Testis (tissue), 3 donors: ENCODE measurements around the gene IGF1R. TPM values are rescaled to one million over a fixed set of nuclear protein-coding genes. Genes with fewer than 3 reads are reported as not detected.

Experiments
- DNase-seq: peaks from one replicate; pipeline ENCODE4 v3.0.0-alpha.2; 2019
- H3K27ac ChIP-seq, 2 donors: fragments of 200-600 bp; sonication (generic); one replicate each; pipeline ENCODE4 v1.5.1; 2019
- H3K27me3 ChIP-seq: fragments of 200-600 bp; sonication (generic); one replicate; pipeline ENCODE4 v1.5.1; 2019
- H3K36me3 ChIP-seq: fragments of 200-600 bp; sonication (generic); one replicate; pipeline ENCODE4 v1.5.1; 2017; ENCODE audit warnings: low read depth; ENCODE audit errors: missing control alignments
- H3K4me1 ChIP-seq: fragments of 200-600 bp; sonication (generic); one replicate; pipeline ENCODE4 v1.5.1; 2019
- H3K4me3 ChIP-seq, 2 donors: fragments of 200-600 bp; sonication (generic); one replicate each; pipeline ENCODE4 v1.5.1; 2017 to 2019
- H3K9me3 ChIP-seq: fragments of 200-600 bp; sonication (generic); one replicate; pipeline ENCODE4 v1.5.1; 2017
- CTCF ChIP-seq, 3 experiments: fragments of 450-650 bp in 2 of 3; fragments of 200-600 bp in 1 of 3; sonication (generic) in 1 of 3; IDR thresholded peaks; one replicate each; pipeline ENCODE4 v1.5.1; 2016 to 2019; ENCODE audit warnings: antibody characterized with exemption in 3 of 3, mild to moderate bottlenecking in 2 of 3, moderate library complexity in 1 of 3
- POLR2A ChIP-seq: fragments of 450-650 bp; IDR thresholded peaks from one replicate; pipeline ENCODE4 v1.6.1; 2017; ENCODE audit warnings: antibody characterized with exemption, mild to moderate bottlenecking, moderate library complexity
- WGBS, 2 donors: methylation state at CpG; one replicate each; pipeline ENCODE4 v1.1.5; 2018; 5-methylcytosine and 5-hydroxymethylcytosine counted together
- intact Hi-C: fragments of 100-400 bp; cut with DNase I; formaldehyde crosslinking; loops from one replicate; pipeline ENCODE4 v1.15.1; 2023; ENCODE audit warnings: low total_unique reads
- polyA plus RNA-seq: library from polyadenylated mRNA; stranded (reverse); fragments of 350-450 nt; fragmentation: Illumina TruSeq; extraction: RNeasy Lipid Tissue Mini Kit (QIAGEN cat#74804); gene quantifications from one replicate; pipeline ENCODE4 v1.2.3, GENCODE V29; 2014; ENCODE audit warnings: low read depth, low replicate concordance; ENCODE audit not compliant: insufficient read depth
- total RNA-seq, 2 donors: library from RNA; depleted of rRNA; stranded (reverse); fragments of >200 nt; gene quantifications; one replicate each; pipeline ENCODE4 v1.2.3, GENCODE V29; 2016

IGF1R gene
- total and polyA plus RNA-seq, 3 donors from 2014 or later, result 25.8 to 172 (median 157) TPM

GRCh38 chr15:98779463-98780071 lies 131.2 kb downstream of the IGF1R start:
- H3K4me1 ChIP-seq, result peaks cover 40% of the 10 kb centered on the region
- WGBS, 2 donors, result 37 to 46% methylated on average over 16 of the region's 16 CpGs

GRCh38 chr15:98781838-98782237 lies 133.5 kb downstream of the IGF1R start:
- 88 to 100% methylated on average over 1 of the region's 1 CpG for WGBS, 2 donors
- DNase-seq, result no peak
- TF ChIP-seq CTCF (IDR thresholded peaks at IDR 0.05) (no peak), POLR2A (no peak)
- Histone ChIP-seq H3K27ac (no peak overlapping the region), H3K4me1 (peaks cover 27% of the 10 kb centered on the region), H3K9me3 (no peaks in the 10 kb centered on the region), H3K4me3 (no peak overlapping the region), H3K36me3 (no peaks in the 10 kb centered on the region), H3K27me3 (no peaks in the 10 kb centered on the region)
- intact Hi-C loops, result loop anchor here (5.0 kb wide), 1 partner anchor 65 kb away; no protein-coding TSS in a partner anchor

More at GRCh38 chr15:98779463-98780071, 131.2 kb downstream of the IGF1R start:
- H3K4me3 ChIP-seq, result no peak overlapping the region
- no peaks in the 10 kb centered on the region for H3K9me3 ChIP-seq
- H3K27ac ChIP-seq, result peak overlapping the region in 1 of 2 donors; percentile 77
- H3K27me3 ChIP-seq, result no peaks in the 10 kb centered on the region
- TF ChIP-seq POLR2A (no peak), CTCF (IDR thresholded peaks at IDR 0.05) (peak; percentile 64 to 70 (median 69))
- intact Hi-C loops, result loop anchor here (5.0 kb wide), 1 partner anchor 68 kb away; no protein-coding TSS in a partner anchor
- peak; percentile 84 for DNase-seq
- no peaks in the 10 kb centered on the region for H3K36me3 ChIP-seq

- 68 to 83% methylated on average over 1 of the region's 1 CpG for WGBS, 2 donors
Measured at GRCh38 chr15:98782801-98783200, 134.5 kb downstream of the IGF1R start.

DNA sequence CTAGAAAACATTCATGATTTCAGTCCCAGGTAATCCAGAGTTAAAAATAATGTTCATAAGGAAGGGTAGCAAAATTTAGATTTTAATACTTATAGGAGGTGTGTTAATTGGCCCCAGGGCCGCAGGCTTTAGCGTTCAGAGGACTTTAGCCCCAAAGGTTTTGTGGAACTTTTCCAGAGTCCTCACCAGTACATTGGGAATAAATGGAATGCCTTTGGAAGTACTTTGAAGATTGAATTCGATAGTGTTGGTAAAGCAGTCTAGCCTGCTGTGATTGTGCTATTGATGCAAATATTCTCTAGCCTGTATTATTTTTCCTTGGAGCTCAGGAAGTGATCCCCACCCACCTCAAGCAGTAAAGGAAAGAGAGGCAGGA lies 137.1 kb downstream of the IGF1R start:
- no peaks in the 10 kb centered on the region for H3K27me3 ChIP-seq
- 77 to 87% methylated on average over 3 of the region's 3 CpGs for WGBS, 2 donors
- H3K4me1 ChIP-seq, result no peaks in the 10 kb centered on the region
- DNase-seq, result no peak
- H3K36me3 ChIP-seq, result no peaks in the 10 kb centered on the region
- no peak overlapping the region for H3K27ac ChIP-seq
- intact Hi-C loops, result no loop called here
- no peak overlapping the region for H3K4me3 ChIP-seq
- no peaks in the 10 kb centered on the region for H3K9me3 ChIP-seq
- TF ChIP-seq POLR2A (no peak), CTCF (IDR thresholded peaks at IDR 0.05) (no peak)

More at GRCh38 chr15:98782801-98783200, 134.5 kb downstream of the IGF1R start:
- TF ChIP-seq POLR2A, result no peak
- DNase-seq, result no peak
- intact Hi-C loops, result loop anchor here (5.0 kb wide), 1 partner anchor 64 kb away; no protein-coding TSS in a partner anchor
- H3K27me3 ChIP-seq, result no peaks in the 10 kb centered on the region
- no peak overlapping the region for H3K27ac ChIP-seq
- H3K4me1 ChIP-seq, result peaks cover 17% of the 10 kb centered on the region
- H3K4me3 ChIP-seq, result no peak overlapping the region
- no peaks in the 10 kb centered on the region for H3K9me3 ChIP-seq
- no peaks in the 10 kb centered on the region for H3K36me3 ChIP-seq

DNA sequence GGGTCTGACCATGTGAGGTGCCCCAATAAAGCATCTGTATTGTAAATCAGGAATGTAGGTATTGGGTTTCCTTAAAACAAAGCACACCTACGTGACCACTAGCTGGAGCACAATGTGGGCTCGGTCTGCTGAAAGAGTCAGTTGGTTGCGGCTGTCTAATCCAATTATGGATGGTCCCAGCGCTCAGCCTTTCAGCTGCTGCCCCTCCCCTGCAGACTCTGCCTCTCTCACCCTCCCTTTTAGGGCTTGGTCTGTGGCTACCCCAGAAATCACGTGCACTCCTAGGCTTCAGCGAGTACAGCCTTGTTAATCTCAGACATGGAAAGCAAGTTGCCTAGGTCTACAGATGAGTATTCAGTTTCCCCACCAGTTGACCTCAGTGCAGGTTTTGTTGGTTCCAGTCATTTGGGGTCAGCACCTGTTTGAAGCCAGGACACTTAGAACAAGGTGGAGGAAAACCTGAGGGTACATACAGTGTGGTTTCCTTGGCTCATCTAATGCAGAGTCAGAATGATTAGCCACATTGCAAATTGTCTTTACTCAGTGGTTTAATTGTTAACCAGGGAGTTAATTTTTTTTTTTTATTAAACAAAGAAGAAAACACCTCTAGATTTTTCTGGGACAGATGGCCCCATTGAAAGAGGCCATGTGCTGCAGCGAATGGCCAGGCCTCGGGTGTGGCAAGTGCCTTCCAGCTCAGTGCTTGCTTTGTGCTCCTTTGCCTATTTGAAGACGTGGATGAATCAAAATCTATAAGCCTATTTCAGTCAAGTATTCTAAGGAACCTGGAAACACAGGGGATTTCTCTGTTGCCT lies 137.7 kb downstream of the IGF1R start:
- WGBS, 2 donors, result 79 to 82% methylated on average over 7 to 9 of the region's 9 CpGs
- Histone ChIP-seq H3K4me3 (no peak overlapping the region), H3K27me3 (no peaks in the 10 kb centered on the region), H3K9me3 (no peaks in the 10 kb centered on the region), H3K27ac (no peak overlapping the region), H3K4me1 (no peaks in the 10 kb centered on the region), H3K36me3 (no peaks in the 10 kb centered on the region)
- no peak for TF ChIP-seq POLR2A
- TF ChIP-seq CTCF (IDR thresholded peaks at IDR 0.05), result no peak
- intact Hi-C loops, result no loop called here
- DNase-seq, result no peak
